IMR-90 (cell line): ENCODE data around the gene CRB1. TPM values are rescaled to one million over a fixed set of nuclear protein-coding genes. Genes with fewer than 3 reads are reported as not detected.
"Not testable (repeated sequence)": the region's sequence is repeated elsewhere in the genome, so short reads cannot be mapped to it uniquely, and the experiment has no call there.

ENCODE experiments used
- ATAC-seq: fragments of 200-7000 bp; cut with Tn5 transposase; 2 replicates; pipeline ENCODE4 v1.9.1; 2020; ENCODE audit warnings: low read depth, mild to moderate bottlenecking, moderate library complexity
- BruUV-seq: library from RNA; stranded (reverse); fragments of 400-500 nt; replicated peaks from 2 replicates; lab custom pipeline; 2021; lab: Mats Ljungman, UMichigan
- CTCF ChIA-PET: fragments of 300-600 bp; formaldehyde crosslinking; extraction: SDS; loops from one replicate; lab custom pipeline; 2021; ENCODE audit warnings: antibody characterized with exemption; lab: Yijun Ruan, JAX
- POLR2A ChIA-PET: fragments of 300-600 bp; sonication (Branson Sonifier 250); formaldehyde crosslinking; loops from one replicate; lab custom pipeline; 2022; ENCODE audit warnings: antibody characterized with exemption; ENCODE audit not compliant: unreplicated experiment; lab: Charles Lee
- DNase-seq: peaks from one replicate; pipeline ENCODE4 v3.0.0; 2013
- H2AFZ ChIP-seq: replicated peaks from 2 replicates; pipeline ENCODE3; 2013; ENCODE audit warnings: low read length, mild to moderate bottlenecking; ENCODE audit not compliant: poor library complexity
- H2AK5ac ChIP-seq: 2 replicates; pipeline ENCODE4 v1.6.1; 2013; ENCODE audit warnings: low read depth, low read length, inconsistent platforms
- H2AK9ac ChIP-seq: replicated peaks from 2 replicates; pipeline ENCODE3; 2013; ENCODE audit warnings: mild to moderate bottlenecking, low read depth, low read length, moderate library complexity; ENCODE audit not compliant: poor library complexity
- H2BK120ac ChIP-seq: 2 replicates; pipeline ENCODE4 v1.6.1; 2013; ENCODE audit warnings: low read depth, low read length, inconsistent platforms
- H2BK15ac ChIP-seq: 3 replicates; pipeline ENCODE4 v1.6.1; 2013; ENCODE audit warnings: low read depth, low read length, inconsistent platforms
- H2BK20ac ChIP-seq: 2 replicates; pipeline ENCODE4 v1.6.1; 2013; ENCODE audit warnings: low read depth, mild to moderate bottlenecking, inconsistent platforms, low read length, moderate library complexity
- H2BK5ac ChIP-seq: 2 replicates; pipeline ENCODE4 v1.6.1; 2013; ENCODE audit warnings: mild to moderate bottlenecking, low read depth, low read length, inconsistent platforms; ENCODE audit not compliant: poor library complexity, severe bottlenecking
- H3K14ac ChIP-seq: replicated peaks from 2 replicates; pipeline ENCODE4 v1.6.1; 2013; ENCODE audit warnings: low read depth, low read length, inconsistent platforms
- H3K18ac ChIP-seq: 2 replicates; pipeline ENCODE4 v1.6.1; 2013; ENCODE audit warnings: low read depth, low read length, control low read depth
- H3K23ac ChIP-seq: 2 replicates; pipeline ENCODE4 v1.6.1; 2013; ENCODE audit warnings: low read depth, low read length, inconsistent platforms
- H3K27ac ChIP-seq: 2 replicates; pipeline ENCODE4 v1.5.1; 2013; ENCODE audit warnings: mild to moderate bottlenecking, control low read depth, low read length; ENCODE audit not compliant: insufficient read depth
- H3K27me3 ChIP-seq: 2 replicates; pipeline ENCODE4 v1.6.1; 2013; ENCODE audit warnings: low read length; ENCODE audit not compliant: control insufficient read depth, insufficient read depth
- H3K36me3 ChIP-seq: 2 replicates; pipeline ENCODE4 v1.6.1; 2013; ENCODE audit warnings: low read length, mixed read lengths; ENCODE audit not compliant: control insufficient read depth, insufficient read depth
- H3K4ac ChIP-seq: 2 replicates; pipeline ENCODE4 v1.6.1; 2013; ENCODE audit warnings: low read depth, low read length, inconsistent platforms
- H3K4me1 ChIP-seq: 2 replicates; pipeline ENCODE4 v1.6.1; 2013; ENCODE audit warnings: low read length, mixed read lengths; ENCODE audit not compliant: control insufficient read depth, insufficient read depth
- H3K4me2 ChIP-seq: 2 replicates; pipeline ENCODE4 v1.6.1; 2013; ENCODE audit warnings: low read depth, mild to moderate bottlenecking, control low read depth, low read length, moderate library complexity
- H3K4me3 ChIP-seq: 2 replicates; pipeline ENCODE4 v1.5.1; 2013; ENCODE audit warnings: low read depth, mild to moderate bottlenecking, control low read depth, low read length, moderate library complexity; ENCODE audit not compliant: insufficient read depth
- H3K56ac ChIP-seq: 2 replicates; pipeline ENCODE4 v1.6.1; 2013; ENCODE audit warnings: low read length, inconsistent platforms; ENCODE audit not compliant: insufficient read depth; ENCODE audit errors: extremely low read depth
- H3K79me1 ChIP-seq, 2 experiments: 2 replicates each; pipeline ENCODE4 v1.6.1; 2013; ENCODE audit warnings: low read length in 2 of 2, inconsistent platforms in 1 of 2, low read depth in 1 of 2
- H3K9ac ChIP-seq: 2 replicates; pipeline ENCODE4 v1.6.1; 2013; ENCODE audit warnings: low read depth, low read length, control low read depth
- H3K9me1 ChIP-seq: 2 replicates; pipeline ENCODE4 v1.6.1; 2013; ENCODE audit warnings: low read length, inconsistent platforms; ENCODE audit not compliant: insufficient read depth
- H3K9me3 ChIP-seq: 2 replicates; pipeline ENCODE4 v1.6.1; 2013; ENCODE audit warnings: low read length; ENCODE audit not compliant: control insufficient read depth, insufficient read depth
- H4K20me1 ChIP-seq: 2 replicates; pipeline ENCODE4 v1.6.1; 2013; ENCODE audit warnings: low read length, inconsistent platforms; ENCODE audit not compliant: insufficient read depth
- H4K5ac ChIP-seq: 2 replicates; pipeline ENCODE4 v1.6.1; 2013; ENCODE audit warnings: mild to moderate bottlenecking, low read depth, low read length, control low read depth
- H4K8ac ChIP-seq, 2 experiments: 2 replicates each; pipeline ENCODE4 v1.6.1; 2013; ENCODE audit warnings: low read depth in 2 of 2, low read length in 2 of 2, control low read depth in 1 of 2, inconsistent platforms in 1 of 2
- H4K91ac ChIP-seq: 2 replicates; pipeline ENCODE4 v1.6.1; 2013; ENCODE audit warnings: low read depth, low read length, inconsistent platforms; ENCODE audit not compliant: insufficient read depth
- BHLHE40 ChIP-seq: fragments of 150-350 bp; IDR thresholded peaks from 2 replicates; pipeline ENCODE4 v1.6.1; 2016; ENCODE audit warnings: mild to moderate bottlenecking, low read depth, low read length
- CEBPB ChIP-seq: IDR thresholded peaks from 2 replicates; pipeline ENCODE4 v1.6.1; 2012; ENCODE audit warnings: low read depth, low read length, improper control_type of control experiment
- CHD1 ChIP-seq: IDR thresholded peaks from 2 replicates; pipeline ENCODE4 v1.6.1; 2012; ENCODE audit warnings: low read depth, low read length, improper control_type of control experiment
- MAZ ChIP-seq: IDR thresholded peaks from 2 replicates; pipeline ENCODE4 v1.6.1; 2012; ENCODE audit warnings: low read depth, mild to moderate bottlenecking, low read length, improper control_type of control experiment, moderate library complexity, borderline replicate concordance
- MXI1 ChIP-seq: IDR thresholded peaks from 2 replicates; pipeline ENCODE4 v1.6.1; 2012; ENCODE audit warnings: low read depth, mild to moderate bottlenecking, low read length, moderate library complexity, borderline replicate concordance
- RFX5 ChIP-seq: IDR thresholded peaks from 2 replicates; pipeline ENCODE4 v1.8.0; 2012; ENCODE audit warnings: low read depth, mild to moderate bottlenecking, low read length, moderate library complexity
- WGBS, 2 experiments: methylation state at CpG; one replicate each; pipeline versions ENCODE4 v1.1.5 to v1.1.7; 2013; ENCODE audit warnings: missing lambda C conversion rate in 2 of 2; ENCODE audit not compliant: insufficient read length in 1 of 2; ENCODE audit errors: extremely low coverage in 2 of 2; 5-methylcytosine and 5-hydroxymethylcytosine counted together
- dilution Hi-C: fragments of 300-500 bp; cut with HindIII; formaldehyde crosslinking; loops from one replicate; pipeline ENCODE4 v1.14.3; 2018; ENCODE audit warnings: low sequenced_read_pairs; ENCODE audit not compliant: unreplicated experiment
- in situ Hi-C: fragments of 300-500 bp; cut with MboI; formaldehyde crosslinking; loops from 3 replicates; pipeline ENCODE4 v1.14.3; 2019; ENCODE audit warnings: low sequenced_read_pairs, inconsistent platforms, mixed read lengths
- intact Hi-C: fragments of 100-400 bp; cut with micrococcal nuclease; formaldehyde crosslinking; loops from 2 replicates; pipeline ENCODE4 v1.10.0; 2022
- polyA plus RNA-seq, 3 experiments: library from polyadenylated mRNA; depleted of rRNA; stranded (reverse); fragments of >200 nt; gene quantifications; 2 replicates each; pipeline ENCODE4 v1.2.3, GENCODE V29; 2012; ENCODE audit warnings: low replicate concordance in 1 of 3
- total RNA-seq: library from RNA; depleted of rRNA; stranded (reverse); fragments of >200 nt; gene quantifications from 2 replicates; pipeline ENCODE4 v1.2.3, GENCODE V29; 2012

CRB1 gene
- total and polyA plus RNA-seq, 2 of the 4 experiments (the other 2 are of a cell fraction) = not detected

DNA sequence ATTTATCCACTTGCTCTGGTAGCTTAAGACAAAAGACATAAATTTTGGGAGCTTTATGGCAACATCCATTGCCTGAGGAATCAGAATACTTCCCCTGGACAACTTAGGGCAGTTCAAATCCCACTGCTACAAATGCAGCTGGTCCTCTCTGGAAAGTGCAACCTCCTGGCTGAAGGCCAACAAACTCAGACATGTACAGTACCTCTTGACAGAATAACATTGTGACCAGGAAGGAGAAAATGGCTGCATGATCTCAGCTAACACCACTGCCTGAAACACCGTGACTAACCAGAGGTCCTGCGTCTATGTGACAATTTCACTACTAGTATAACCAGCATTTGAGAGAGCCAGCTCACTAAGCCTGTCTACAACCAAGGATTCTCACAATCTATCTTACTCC, 218.9 kb downstream of the CRB1 start:
- in situ Hi-C loops = no loop called here
- no peak overlapping the region for H4K5ac ChIP-seq
- H3K9me1 ChIP-seq = 0 out of 2 replicates have a peak, but pooled peaks cover 2% of the 10 kb centered on the region
- H3K27me3 ChIP-seq = no peaks in the 10 kb centered on the region
- TF ChIP-seq CEBPB (no peak), CHD1 (no peak), MAZ (no peak), BHLHE40 (no peak), MXI1 (no peak), RFX5 (no peak)
- ChIA-PET POLR2A (no interaction called here), CTCF (no interaction called here)
- no peak overlapping the region for H4K91ac ChIP-seq
- no peak overlapping the region for H2BK15ac ChIP-seq
- ATAC-seq = no peak
- H2AFZ ChIP-seq = no peak overlapping the region
- intact Hi-C loops = no loop called here
- no peak overlapping the region for H2AK5ac ChIP-seq
- H3K36me3 ChIP-seq = no peaks in the 10 kb centered on the region
- H3K79me1 ChIP-seq = no peaks in the 10 kb centered on the region
- dilution Hi-C loops = no loop called here
- no peak overlapping the region for H3K9ac ChIP-seq
- WGBS, 2 experiments = no CpG with 5 or more reads among the region's 2 CpGs
- no peak overlapping the region for H3K23ac ChIP-seq
- DNase-seq = peak; percentile 18
- H3K4ac ChIP-seq = no peak overlapping the region
- no TSS peak for BruUV-seq
- H4K20me1 ChIP-seq = no peaks in the 10 kb centered on the region
- no peak overlapping the region for H2BK20ac ChIP-seq
- H3K4me2 ChIP-seq = no peak overlapping the region
- H3K4me1 ChIP-seq = no peaks in the 10 kb centered on the region
- no peak overlapping the region for H3K18ac ChIP-seq
- no peak overlapping the region for H3K56ac ChIP-seq
- no peak overlapping the region for H2AK9ac ChIP-seq
- H3K4me3 ChIP-seq = no peak overlapping the region
- H4K8ac ChIP-seq = no peak overlapping the region
- no peak overlapping the region for H2BK5ac ChIP-seq
- H2BK120ac ChIP-seq = no peak overlapping the region
- no peak overlapping the region for H3K14ac ChIP-seq
- no peaks in the 10 kb centered on the region for H3K9me3 ChIP-seq
- no peak overlapping the region for H3K27ac ChIP-seq

DNA sequence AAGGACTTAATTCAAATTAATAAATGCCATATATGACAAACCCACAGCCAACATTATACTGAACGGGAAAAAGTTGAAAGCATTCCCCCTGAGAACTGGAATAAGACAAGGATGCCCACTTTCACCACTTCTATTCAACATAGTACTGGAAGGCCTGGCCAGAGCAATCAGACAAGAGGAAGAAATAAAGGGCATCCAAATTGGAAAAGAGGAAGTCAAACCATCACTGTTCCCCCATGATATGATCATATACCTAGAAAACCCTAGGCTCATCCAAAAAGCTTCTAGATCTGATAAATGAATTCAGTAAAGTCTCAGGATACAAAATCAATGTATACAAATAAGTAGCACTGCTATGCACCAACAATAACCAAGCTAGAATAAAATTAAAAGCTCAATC, 223.5 kb downstream of the CRB1 start:
- in situ Hi-C loops = not testable (repeated sequence)

More for the DNA sequence above, 223.5 kb downstream of the CRB1 start:
- DNase-seq, ATAC-seq, dilution Hi-C loops, H3K27me3 ChIP-seq, H3K4me1 ChIP-seq, H2BK120ac ChIP-seq, H3K4me3 ChIP-seq, H3K27ac ChIP-seq, H3K9me1 ChIP-seq, H2AK9ac ChIP-seq, H3K9me3 ChIP-seq, H3K36me3 ChIP-seq, H3K18ac ChIP-seq, H3K56ac ChIP-seq, H2BK15ac ChIP-seq, H2AFZ ChIP-seq, POLR2A ChIA-PET, H3K79me1 ChIP-seq, BruUV-seq, H3K9ac ChIP-seq, H3K14ac ChIP-seq, H3K23ac ChIP-seq, H3K4me2 ChIP-seq, H2AK5ac ChIP-seq, H3K4ac ChIP-seq, H2BK20ac ChIP-seq, H4K20me1 ChIP-seq, H4K91ac ChIP-seq, H2BK5ac ChIP-seq, H4K5ac ChIP-seq, H4K8ac ChIP-seq, intact Hi-C loops: not testable (repeated sequence)
- no CpG with 5 or more reads among the region's 1 CpG for WGBS, 2 experiments
- CTCF ChIA-PET = interaction anchor here (1.2 kb wide), 1 partner anchor 9 kb away, joined by 3 read pairs; no protein-coding TSS in a partner anchor
